Subcutaneous adipose tissue (tissue), 4 donors: ENCODE results near the gene P2RX4. TPM values are rescaled to one million over a fixed set of nuclear protein-coding genes. Genes with fewer than 3 reads are reported as not detected.

Experiments
- total RNA-seq, 4 donors: library from RNA; depleted of rRNA; stranded (reverse); fragments of >200 nt; gene quantifications; one replicate each; pipeline ENCODE4 v1.1.0, GENCODE V29; 2016
- TF ChIP-seq, protein P1 (sequence below): fragments of 450-650 bp; IDR thresholded peaks from one replicate; pipeline ENCODE4 v1.5.1; 2016; ENCODE audit warnings: low read depth, mild to moderate bottlenecking, control low read depth, antibody characterized with exemption, moderate library complexity

P2RX4 gene
- total RNA-seq, 4 donors from 2014 or later, result 22.2 to 219 (median 39.9) TPM

DNA sequence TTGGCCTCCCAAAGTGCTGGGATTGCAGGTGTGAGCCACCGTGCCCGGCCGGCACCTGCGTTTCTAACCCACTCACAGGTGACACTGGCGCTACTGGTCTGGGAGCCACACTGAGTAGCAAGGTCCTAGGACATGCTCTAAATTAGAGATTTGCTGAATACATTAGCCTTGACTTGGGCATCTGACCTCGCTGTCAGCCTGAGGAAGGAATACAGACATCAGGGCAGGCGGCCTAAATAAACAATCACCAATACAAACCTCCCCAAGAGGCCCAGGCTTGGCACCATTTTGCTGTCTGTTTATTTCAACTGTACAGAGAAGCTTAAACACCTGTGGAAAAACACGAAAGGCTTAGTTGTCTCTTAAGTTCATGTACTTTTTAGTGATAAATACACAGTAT is 27.5 kb downstream of the P2RX4 start:
- TF ChIP-seq, protein P1, sequence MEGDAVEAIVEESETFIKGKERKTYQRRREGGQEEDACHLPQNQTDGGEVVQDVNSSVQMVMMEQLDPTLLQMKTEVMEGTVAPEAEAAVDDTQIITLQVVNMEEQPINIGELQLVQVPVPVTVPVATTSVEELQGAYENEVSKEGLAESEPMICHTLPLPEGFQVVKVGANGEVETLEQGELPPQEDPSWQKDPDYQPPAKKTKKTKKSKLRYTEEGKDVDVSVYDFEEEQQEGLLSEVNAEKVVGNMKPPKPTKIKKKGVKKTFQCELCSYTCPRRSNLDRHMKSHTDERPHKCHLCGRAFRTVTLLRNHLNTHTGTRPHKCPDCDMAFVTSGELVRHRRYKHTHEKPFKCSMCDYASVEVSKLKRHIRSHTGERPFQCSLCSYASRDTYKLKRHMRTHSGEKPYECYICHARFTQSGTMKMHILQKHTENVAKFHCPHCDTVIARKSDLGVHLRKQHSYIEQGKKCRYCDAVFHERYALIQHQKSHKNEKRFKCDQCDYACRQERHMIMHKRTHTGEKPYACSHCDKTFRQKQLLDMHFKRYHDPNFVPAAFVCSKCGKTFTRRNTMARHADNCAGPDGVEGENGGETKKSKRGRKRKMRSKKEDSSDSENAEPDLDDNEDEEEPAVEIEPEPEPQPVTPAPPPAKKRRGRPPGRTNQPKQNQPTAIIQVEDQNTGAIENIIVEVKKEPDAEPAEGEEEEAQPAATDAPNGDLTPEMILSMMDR, result no peak

DNA sequence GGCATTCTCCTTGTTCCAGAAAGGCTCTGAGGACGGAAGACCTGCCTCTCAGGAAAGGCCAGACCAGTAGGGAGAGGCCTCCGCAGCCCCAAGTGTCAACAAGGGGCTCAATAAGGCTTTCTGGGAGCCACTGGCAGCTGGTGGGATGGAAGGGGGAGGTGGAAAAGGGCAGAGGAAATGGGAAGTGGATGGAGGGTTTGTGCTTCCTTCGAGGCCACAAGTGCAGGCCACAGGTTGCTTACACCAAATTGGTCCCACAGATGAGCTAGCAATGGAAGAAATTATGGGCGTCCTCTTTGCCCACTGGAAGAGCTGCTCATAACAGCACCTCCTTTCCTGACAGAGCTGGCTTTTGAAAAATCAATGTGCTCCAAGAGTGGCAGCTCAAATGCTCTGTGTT is 28.2 kb downstream of the P2RX4 start:
- TF ChIP-seq, protein P1, result no peak

DNA sequence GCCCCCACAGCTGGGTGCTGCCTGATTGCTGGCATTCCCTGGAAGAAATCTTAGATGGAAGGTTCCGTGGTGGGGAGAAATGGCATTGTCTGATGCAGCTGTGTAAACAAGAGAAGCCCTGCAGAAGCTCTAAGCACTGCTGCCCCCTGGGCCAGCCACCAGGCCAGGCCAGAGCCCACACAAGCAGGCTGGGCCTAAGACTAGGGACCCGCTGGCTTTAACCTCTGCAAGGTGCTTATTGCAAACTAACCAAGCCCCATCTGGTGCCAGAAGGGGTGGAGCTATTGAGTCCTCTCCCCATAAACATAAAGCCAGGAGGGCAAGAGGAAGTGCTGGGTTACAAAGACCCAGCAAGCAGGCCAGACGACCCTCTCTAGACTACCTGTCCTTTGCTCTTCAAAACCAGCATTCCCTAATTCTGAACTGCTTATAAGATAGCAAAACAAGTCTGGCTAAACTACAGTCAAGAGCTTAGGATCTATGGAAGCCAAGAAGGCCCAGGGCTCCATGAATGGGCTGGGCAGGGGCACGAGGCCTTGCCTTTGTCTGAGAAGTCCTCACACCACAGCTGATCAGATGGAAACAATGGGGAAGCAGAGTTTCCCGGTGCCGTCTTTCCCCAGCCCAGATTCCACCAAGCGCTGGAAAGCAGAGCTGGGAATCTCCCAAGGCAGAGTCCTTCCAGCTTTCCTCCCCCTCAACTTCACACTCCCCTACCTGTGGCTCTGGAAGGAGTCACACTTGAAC is 28.8 kb downstream of the P2RX4 start:
- TF ChIP-seq, protein P1, result no peak

DNA sequence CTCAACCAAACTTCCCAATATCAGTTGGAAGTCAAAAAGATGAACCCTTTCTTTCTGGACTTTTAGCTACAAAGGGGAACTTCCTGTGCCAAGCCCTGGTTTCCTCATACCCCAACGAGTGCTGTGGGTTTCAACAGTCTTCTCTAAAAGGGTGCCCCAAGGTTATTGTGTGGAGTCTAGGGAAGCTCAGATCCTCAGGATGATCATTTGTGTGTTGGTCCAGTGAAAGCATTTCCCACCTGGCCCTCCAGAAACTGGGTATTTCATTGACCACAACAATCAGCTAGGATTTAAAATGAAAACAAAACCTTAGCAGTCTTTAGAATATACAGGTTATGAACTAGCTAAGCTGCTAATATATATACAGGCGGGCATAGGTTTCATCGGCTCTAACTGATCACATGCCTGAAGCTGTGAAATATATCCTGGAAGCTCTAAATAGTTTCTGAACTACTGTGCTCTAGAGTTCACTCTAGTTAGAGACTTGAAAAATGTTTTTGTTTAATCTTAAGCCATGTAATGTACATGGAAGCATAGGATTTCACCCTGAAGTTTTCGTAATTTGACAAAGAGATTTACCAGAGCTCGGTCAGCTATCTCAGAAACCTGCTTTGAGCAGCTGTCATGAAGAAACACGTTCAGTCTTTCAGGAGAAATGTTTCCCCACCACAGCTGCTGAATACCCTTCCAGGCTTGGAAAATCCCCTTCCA is 29.6 kb downstream of the P2RX4 start:
- TF ChIP-seq, protein P1, result no peak

DNA sequence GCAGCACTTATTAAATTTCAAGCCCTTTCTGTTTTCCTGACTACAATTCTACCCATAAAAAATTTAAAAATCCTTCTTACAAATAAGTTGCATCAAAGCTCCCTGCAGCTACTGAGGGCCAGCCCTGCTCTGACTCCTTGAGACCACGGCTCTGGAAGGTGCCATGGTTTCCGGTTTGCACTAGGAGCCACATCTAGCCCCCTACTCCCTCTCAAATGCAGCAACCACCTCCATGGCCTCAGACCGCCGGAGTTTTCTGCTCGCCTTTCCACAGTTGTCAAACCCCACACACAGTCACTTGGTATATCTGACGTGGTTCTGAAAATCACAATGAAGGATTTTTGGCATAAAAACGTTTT is 30.1 kb downstream of the P2RX4 start:
- TF ChIP-seq, protein P1, result no peak

DNA sequence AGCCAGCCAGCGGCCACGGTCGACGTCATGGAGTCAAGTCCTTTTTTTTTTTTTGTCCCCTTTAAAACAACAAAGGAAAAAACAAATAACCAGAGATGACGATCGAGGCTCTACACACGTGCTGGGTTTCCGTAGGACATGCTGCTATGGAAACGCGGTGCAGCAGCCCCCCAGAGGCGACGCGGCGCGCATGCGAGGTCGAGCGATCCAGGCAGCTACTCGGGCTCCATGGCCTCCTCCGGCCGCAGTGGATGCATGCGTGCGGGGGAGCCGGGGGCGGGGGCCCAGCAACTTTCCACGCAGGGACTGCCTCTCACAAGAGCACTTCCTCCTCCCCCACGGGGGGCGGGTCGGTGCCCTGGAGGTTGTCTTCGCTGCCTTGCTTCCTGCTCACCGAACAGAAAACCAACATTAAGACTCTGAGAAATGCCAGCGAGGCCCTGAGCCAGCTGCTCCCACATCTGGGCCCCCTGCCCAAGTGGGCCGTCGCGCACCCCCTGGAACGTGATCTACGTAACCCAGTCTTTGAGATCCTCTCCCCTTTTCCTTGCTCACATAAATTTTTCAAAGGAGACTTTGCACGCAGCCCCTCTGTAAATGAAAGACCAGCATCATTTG is 30.7 kb downstream of the P2RX4 start:
- TF ChIP-seq, protein P1, result no peak
